ENCODE measurements around the gene ACTR8.

Gene ACTR8

GRCh38 chr3:53902711-53903110, 20.8 kb upstream of the ACTR8 start:
- DNase-seq (ENCODE audit: low spot score) (no peak), ATAC-seq (ENCODE audit: low read depth) (no peak)
- Histone ChIP-seq H3K27me3 (ENCODE audit: insufficient read depth, poor library complexity, severe bottlenecking) (no peaks in the 10 kb centered on the region), H3K36me3 (ENCODE audit: low read depth) (no peaks in the 10 kb centered on the region), H3K4me1 (ENCODE audit: insufficient read depth, poor library complexity, severe bottlenecking) (no peaks in the 10 kb centered on the region), H3K4me3 (ENCODE audit: severe bottlenecking) (no peak overlapping the region), H3K27ac (ENCODE audit: poor library complexity, severe bottlenecking) (no peak overlapping the region), H3K9me3 (ENCODE audit: severe bottlenecking) (no peaks in the 10 kb centered on the region)
- no peak for TF ChIP-seq CTCF (IDR thresholded peaks at IDR 0.05; ENCODE audit: poor library complexity, severe bottlenecking)

- no peak overlapping the region for H3K27ac ChIP-seq (ENCODE audit: poor library complexity, severe bottlenecking)
- DNase-seq (ENCODE audit: low spot score) (no peak), ATAC-seq (ENCODE audit: low read depth) (no peak)
- TF ChIP-seq CTCF (IDR thresholded peaks at IDR 0.05; ENCODE audit: poor library complexity, severe bottlenecking), result no peak
- no peaks in the 10 kb centered on the region for H3K4me1 ChIP-seq (ENCODE audit: insufficient read depth, poor library complexity, severe bottlenecking)
- H3K36me3 ChIP-seq (ENCODE audit: low read depth), result no peaks in the 10 kb centered on the region
- no peak overlapping the region for H3K4me3 ChIP-seq (ENCODE audit: severe bottlenecking)
- no peaks in the 10 kb centered on the region for H3K27me3 ChIP-seq (ENCODE audit: insufficient read depth, poor library complexity, severe bottlenecking)
- no peaks in the 10 kb centered on the region for H3K9me3 ChIP-seq (ENCODE audit: severe bottlenecking)
Measured at GRCh38 chr3:53902067-53902466, 20.1 kb upstream of the ACTR8 start.

GRCh38 chr3:53900666-53901331, 18.8 kb upstream of the ACTR8 start:
- Histone ChIP-seq H3K4me3 (ENCODE audit: severe bottlenecking) (no peak overlapping the region), H3K36me3 (ENCODE audit: low read depth) (no peaks in the 10 kb centered on the region), H3K27me3 (ENCODE audit: insufficient read depth, poor library complexity, severe bottlenecking) (no peaks in the 10 kb centered on the region), H3K4me1 (ENCODE audit: insufficient read depth, poor library complexity, severe bottlenecking) (no peaks in the 10 kb centered on the region), H3K9me3 (ENCODE audit: severe bottlenecking) (no peaks in the 10 kb centered on the region), H3K27ac (ENCODE audit: poor library complexity, severe bottlenecking) (no peak overlapping the region)
- TF ChIP-seq CTCF (IDR thresholded peaks at IDR 0.05; ENCODE audit: poor library complexity, severe bottlenecking), result no peak
- ATAC-seq (ENCODE audit: low read depth), result no peak
- DNase-seq (ENCODE audit: low spot score), result no peak

GRCh38 chr3:53899750-53900149, 17.8 kb upstream of the ACTR8 start:
- Histone ChIP-seq H3K9me3 (ENCODE audit: severe bottlenecking) (no peaks in the 10 kb centered on the region), H3K4me3 (ENCODE audit: severe bottlenecking) (no peak overlapping the region), H3K4me1 (ENCODE audit: insufficient read depth, poor library complexity, severe bottlenecking) (no peaks in the 10 kb centered on the region), H3K27me3 (ENCODE audit: insufficient read depth, poor library complexity, severe bottlenecking) (no peaks in the 10 kb centered on the region), H3K36me3 (ENCODE audit: low read depth) (no peaks in the 10 kb centered on the region), H3K27ac (ENCODE audit: poor library complexity, severe bottlenecking) (no peak overlapping the region)
- ATAC-seq (ENCODE audit: low read depth) (no peak), DNase-seq (ENCODE audit: low spot score) (no peak)
- no peak for TF ChIP-seq CTCF (IDR thresholded peaks at IDR 0.05; ENCODE audit: poor library complexity, severe bottlenecking)

GRCh38 chr3:53892286-53892637, 10.3 kb upstream of the ACTR8 start:
- DNase-seq (ENCODE audit: low spot score) (no peak), ATAC-seq (ENCODE audit: low read depth) (no peak)
- peaks cover 28% of the 10 kb centered on the region for H3K36me3 ChIP-seq (ENCODE audit: low read depth)
- TF ChIP-seq CTCF (IDR thresholded peaks at IDR 0.05; ENCODE audit: poor library complexity, severe bottlenecking), result no peak
- H3K27me3 ChIP-seq (ENCODE audit: insufficient read depth, poor library complexity, severe bottlenecking), result no peaks in the 10 kb centered on the region
- H3K27ac ChIP-seq (ENCODE audit: poor library complexity, severe bottlenecking), result peak overlapping the region; percentile 27
- H3K4me1 ChIP-seq (ENCODE audit: insufficient read depth, poor library complexity, severe bottlenecking), result peaks cover 15% of the 10 kb centered on the region
- H3K4me3 ChIP-seq (ENCODE audit: severe bottlenecking), result peak overlapping the region; percentile 74
- no peaks in the 10 kb centered on the region for H3K9me3 ChIP-seq (ENCODE audit: severe bottlenecking)
